Mesodermal cell (in vitro differentiated cells): ENCODE results near the gene SLX4IP.
"Not testable (repeated sequence)": the region's sequence is repeated elsewhere in the genome, so short reads cannot be mapped to it uniquely, and the experiment has no call there.

ENCODE experiments used
- H3K27ac ChIP-seq: 2 replicates; pipeline ENCODE4 v1.7.0; 2013; ENCODE audit warnings: mild to moderate bottlenecking, low read depth, low read length, moderate library complexity; ENCODE audit not compliant: severe bottlenecking
- H3K36me3 ChIP-seq: 2 replicates; pipeline ENCODE4 v1.7.1; 2013; ENCODE audit warnings: mild to moderate bottlenecking, low read length, moderate library complexity; ENCODE audit not compliant: control insufficient read depth, insufficient read depth
- H3K4me1 ChIP-seq: one replicate; pipeline ENCODE4 v1.7.1; 2013; ENCODE audit warnings: mild to moderate bottlenecking, low read length; ENCODE audit not compliant: insufficient read depth, control insufficient read depth, poor library complexity, severe bottlenecking
- H3K4me3 ChIP-seq: 2 replicates; pipeline ENCODE4 v1.7.0; 2013; ENCODE audit warnings: low read length, control low read depth, mild to moderate bottlenecking; ENCODE audit not compliant: insufficient read depth, poor library complexity, severe bottlenecking; ENCODE audit errors: extremely low read depth
- H3K9me3 ChIP-seq: 2 replicates; pipeline ENCODE4 v1.7.1; 2013; ENCODE audit warnings: mild to moderate bottlenecking, low read length, moderate library complexity; ENCODE audit not compliant: control insufficient read depth
- WGBS, 2 experiments: methylation state at CpG; one replicate each; pipeline ENCODE4 v1.1.5; 2013; ENCODE audit warnings: missing lambda C conversion rate in 2 of 2; ENCODE audit not compliant: insufficient coverage in 2 of 2; 5-methylcytosine and 5-hydroxymethylcytosine counted together

SLX4IP gene

GRCh38 chr20:10576411-10577090 lies 141.4 kb downstream of the SLX4IP start:
- WGBS, 2 experiments: no CpG with 5 or more reads among the region's 3 CpGs
- Histone ChIP-seq H3K4me3 (no peak overlapping the region), H3K27ac (no peak overlapping the region), H3K36me3 (no peaks in the 10 kb centered on the region), H3K4me1 (peaks cover 2% of the 10 kb centered on the region), H3K9me3 (no peaks in the 10 kb centered on the region)

- H3K27ac ChIP-seq: no peak overlapping the region
- no peaks in the 10 kb centered on the region for H3K36me3 ChIP-seq
- 88 to 100% methylated on average over 2 of the region's 3 CpGs for WGBS, 2 experiments
- no peaks in the 10 kb centered on the region for H3K9me3 ChIP-seq
- no peaks in the 10 kb centered on the region for H3K4me1 ChIP-seq
- H3K4me3 ChIP-seq: no peak overlapping the region
Measured at GRCh38 chr20:10577648-10578047, 142.5 kb downstream of the SLX4IP start.

GRCh38 chr20:10578607-10579006 lies 143.5 kb downstream of the SLX4IP start:
- WGBS, 2 experiments: 89% methylated on average over 1 of the region's 2 CpGs; no CpG with 5 or more reads in 1 of the 2 experiments

GRCh38 chr20:10579942-10580341 lies 144.8 kb downstream of the SLX4IP start:
- Histone ChIP-seq H3K4me1 (no peaks in the 10 kb centered on the region), H3K27ac (no peak overlapping the region), H3K4me3 (no peak overlapping the region), H3K36me3 (no peaks in the 10 kb centered on the region), H3K9me3 (no peaks in the 10 kb centered on the region)
- WGBS, 2 experiments: 86 to 92% methylated on average over 1 of the region's 1 CpG

More at GRCh38 chr20:10578607-10579006, 143.5 kb downstream of the SLX4IP start:
- Histone ChIP-seq H3K4me3 (no peak overlapping the region), H3K9me3 (no peaks in the 10 kb centered on the region), H3K27ac (no peak overlapping the region), H3K4me1 (no peaks in the 10 kb centered on the region), H3K36me3 (no peaks in the 10 kb centered on the region)

GRCh38 chr20:10580700-10581099 lies 145.6 kb downstream of the SLX4IP start:
- Histone ChIP-seq H3K36me3 (no peaks in the 10 kb centered on the region), H3K27ac (no peak overlapping the region), H3K4me1 (no peaks in the 10 kb centered on the region), H3K9me3 (no peaks in the 10 kb centered on the region), H3K4me3 (no peak overlapping the region)
- WGBS, 2 experiments: no CpG with 5 or more reads among the region's 2 CpGs

GRCh38 chr20:10581823-10582222 lies 146.7 kb downstream of the SLX4IP start:
- Histone ChIP-seq H3K27ac (no peak overlapping the region), H3K4me1 (no peaks in the 10 kb centered on the region), H3K36me3 (no peaks in the 10 kb centered on the region), H3K9me3 (no peaks in the 10 kb centered on the region), H3K4me3 (no peak overlapping the region)
- WGBS, 2 experiments: 17 to 20% methylated on average over 2 of the region's 4 CpGs

- no peaks in the 10 kb centered on the region for H3K36me3 ChIP-seq
- H3K4me3 ChIP-seq: no peak overlapping the region
- H3K4me1 ChIP-seq: no peaks in the 10 kb centered on the region
- peak overlapping the region; percentile 18 for H3K27ac ChIP-seq
- no peaks in the 10 kb centered on the region for H3K9me3 ChIP-seq
Measured at GRCh38 chr20:10584371-10584770, 149.3 kb downstream of the SLX4IP start.

GRCh38 chr20:10585308-10585707 lies 150.2 kb downstream of the SLX4IP start:
- Histone ChIP-seq H3K27ac (no peak overlapping the region), H3K4me3 (no peak overlapping the region), H3K36me3 (no peaks in the 10 kb centered on the region), H3K9me3 (no peaks in the 10 kb centered on the region), H3K4me1 (no peaks in the 10 kb centered on the region)
- 80% methylated on average over 1 of the region's 3 CpGs; no CpG with 5 or more reads in 1 of the 2 experiments for WGBS, 2 experiments

- WGBS, 2 experiments: 93% methylated on average over 3 of the region's 4 CpGs; no CpG with 5 or more reads in 1 of the 2 experiments
- Histone ChIP-seq H3K4me1 (no peaks in the 10 kb centered on the region), H3K36me3 (no peaks in the 10 kb centered on the region), H3K9me3 (no peaks in the 10 kb centered on the region), H3K27ac (no peak overlapping the region), H3K4me3 (no peak overlapping the region)
Measured at GRCh38 chr20:10586296-10586695, 151.2 kb downstream of the SLX4IP start.

- not testable (repeated sequence) for H3K9me3 ChIP-seq, H3K27ac ChIP-seq, H3K36me3 ChIP-seq, H3K4me3 ChIP-seq, H3K4me1 ChIP-seq
- 92 to 94% methylated on average over 6 of the region's 10 CpGs for whole genome bisulfite sequencing, 2 experiments
Measured at GRCh38 chr20:10590446-10590845, 155.3 kb downstream of the SLX4IP start.

GRCh38 chr20:10590950-10591671 lies 156.0 kb downstream of the SLX4IP start:
- 88 to 100% methylated on average over 1 of the region's 1 CpG for WGBS, 2 experiments
- Histone ChIP-seq H3K27ac (no peak overlapping the region), H3K4me1 (no peaks in the 10 kb centered on the region)

More at GRCh38 chr20:10590950-10591671, 156.0 kb downstream of the SLX4IP start:
- no peak overlapping the region for H3K4me3 ChIP-seq
- no peaks in the 10 kb centered on the region for H3K36me3 ChIP-seq
- H3K9me3 ChIP-seq: no peaks in the 10 kb centered on the region
